ENCODE data around the gene SORCS2.

The SORCS2 gene

DNA sequence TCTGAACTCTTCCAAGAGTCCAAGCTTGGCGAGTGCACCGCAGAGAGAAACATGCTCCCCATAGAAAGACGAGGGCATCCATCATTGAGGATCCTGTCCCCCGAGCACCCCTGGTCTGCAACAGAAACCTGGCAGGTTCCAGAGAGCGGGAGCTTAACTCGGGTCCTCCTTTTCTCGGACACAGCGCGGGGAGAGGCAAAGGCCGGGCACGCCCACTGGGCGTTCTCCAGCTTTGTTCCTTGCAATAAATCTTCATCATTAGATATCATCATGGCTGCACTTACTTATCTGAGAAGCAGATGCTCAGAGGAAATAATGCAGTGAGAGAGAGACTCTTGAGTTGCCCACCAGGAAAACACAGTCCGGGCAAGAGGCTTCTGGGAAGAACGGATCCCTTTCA lies 332.5 kb downstream of the SORCS2 start:
- no peak for TF ChIP-seq FOXP2 (optimal IDR thresholded peaks at IDR 0.05; ENCODE audit: borderline replicate concordance, extremely low read depth, extremely low read length, insufficient read depth)
- no peak for TF ChIP-seq POLR2AphosphoS5 (IDR thresholded peaks at IDR 0.05; ENCODE audit: low read depth, low read length)
- TF ChIP-seq, protein P1, sequence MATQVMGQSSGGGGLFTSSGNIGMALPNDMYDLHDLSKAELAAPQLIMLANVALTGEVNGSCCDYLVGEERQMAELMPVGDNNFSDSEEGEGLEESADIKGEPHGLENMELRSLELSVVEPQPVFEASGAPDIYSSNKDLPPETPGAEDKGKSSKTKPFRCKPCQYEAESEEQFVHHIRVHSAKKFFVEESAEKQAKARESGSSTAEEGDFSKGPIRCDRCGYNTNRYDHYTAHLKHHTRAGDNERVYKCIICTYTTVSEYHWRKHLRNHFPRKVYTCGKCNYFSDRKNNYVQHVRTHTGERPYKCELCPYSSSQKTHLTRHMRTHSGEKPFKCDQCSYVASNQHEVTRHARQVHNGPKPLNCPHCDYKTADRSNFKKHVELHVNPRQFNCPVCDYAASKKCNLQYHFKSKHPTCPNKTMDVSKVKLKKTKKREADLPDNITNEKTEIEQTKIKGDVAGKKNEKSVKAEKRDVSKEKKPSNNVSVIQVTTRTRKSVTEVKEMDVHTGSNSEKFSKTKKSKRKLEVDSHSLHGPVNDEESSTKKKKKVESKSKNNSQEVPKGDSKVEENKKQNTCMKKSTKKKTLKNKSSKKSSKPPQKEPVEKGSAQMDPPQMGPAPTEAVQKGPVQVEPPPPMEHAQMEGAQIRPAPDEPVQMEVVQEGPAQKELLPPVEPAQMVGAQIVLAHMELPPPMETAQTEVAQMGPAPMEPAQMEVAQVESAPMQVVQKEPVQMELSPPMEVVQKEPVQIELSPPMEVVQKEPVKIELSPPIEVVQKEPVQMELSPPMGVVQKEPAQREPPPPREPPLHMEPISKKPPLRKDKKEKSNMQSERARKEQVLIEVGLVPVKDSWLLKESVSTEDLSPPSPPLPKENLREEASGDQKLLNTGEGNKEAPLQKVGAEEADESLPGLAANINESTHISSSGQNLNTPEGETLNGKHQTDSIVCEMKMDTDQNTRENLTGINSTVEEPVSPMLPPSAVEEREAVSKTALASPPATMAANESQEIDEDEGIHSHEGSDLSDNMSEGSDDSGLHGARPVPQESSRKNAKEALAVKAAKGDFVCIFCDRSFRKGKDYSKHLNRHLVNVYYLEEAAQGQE (IDR thresholded peaks at IDR 0.05; ENCODE audit: insufficient read depth in 1 of 2, low read depth in 2 of 2, low read length in 2 of 2), result no peak
- no peak for TF ChIP-seq TAF1 (IDR thresholded peaks at IDR 0.05; ENCODE audit: borderline replicate concordance, insufficient read depth, low read length)
- no peak for TF ChIP-seq SIN3A (IDR thresholded peaks at IDR 0.05; ENCODE audit: borderline replicate concordance, insufficient read depth, low read length)

GRCh38 chr4:7526491-7526890 lies 334.2 kb downstream of the SORCS2 start:
- TF ChIP-seq SIN3A (IDR thresholded peaks at IDR 0.05; ENCODE audit: borderline replicate concordance, insufficient read depth, low read length), result no peak
- TF ChIP-seq, protein P1 (IDR thresholded peaks at IDR 0.05; ENCODE audit: insufficient read depth in 1 of 2, low read depth in 2 of 2, low read length in 2 of 2), result no peak
- no peak for TF ChIP-seq POLR2AphosphoS5 (IDR thresholded peaks at IDR 0.05; ENCODE audit: low read depth, low read length)
- no peak for TF ChIP-seq FOXP2 (optimal IDR thresholded peaks at IDR 0.05; ENCODE audit: borderline replicate concordance, extremely low read depth, extremely low read length, insufficient read depth)
- TF ChIP-seq TAF1 (IDR thresholded peaks at IDR 0.05; ENCODE audit: borderline replicate concordance, insufficient read depth, low read length), result no peak

DNA sequence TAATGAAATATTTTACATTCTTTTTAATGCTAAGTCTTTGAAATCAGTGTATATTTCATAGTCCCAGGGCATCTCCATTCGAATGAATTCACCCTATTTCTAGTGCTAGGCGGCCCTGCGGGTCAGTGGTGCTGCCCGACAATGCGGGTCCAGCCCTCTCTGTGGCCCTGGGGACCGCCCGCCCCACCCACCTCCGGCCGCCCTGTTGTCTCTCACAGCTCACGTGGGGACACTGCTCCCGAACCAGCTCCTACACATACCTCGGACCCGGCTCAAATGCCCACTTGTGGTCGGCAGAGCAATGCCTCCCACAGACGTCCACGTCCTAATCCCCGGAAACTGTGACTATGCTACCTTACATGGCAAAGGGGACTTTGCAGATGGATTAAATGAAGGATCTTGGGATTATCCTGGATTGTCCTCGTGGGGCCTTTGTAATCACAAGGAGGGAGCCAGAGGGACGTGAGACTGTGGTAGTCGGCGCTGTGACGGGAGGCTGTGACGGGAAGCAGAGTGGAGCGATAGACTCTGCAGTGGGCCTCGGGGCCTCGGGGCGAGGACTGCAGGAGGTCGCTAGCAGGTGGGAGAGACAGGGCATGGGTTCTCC lies 334.7 kb downstream of the SORCS2 start:
- TF ChIP-seq, protein P1 (IDR thresholded peaks at IDR 0.05; ENCODE audit: insufficient read depth in 1 of 2, low read depth in 2 of 2, low read length in 2 of 2), result no peak
- TF ChIP-seq POLR2AphosphoS5 (IDR thresholded peaks at IDR 0.05; ENCODE audit: low read depth, low read length) (no peak), FOXP2 (optimal IDR thresholded peaks at IDR 0.05; ENCODE audit: borderline replicate concordance, extremely low read depth, extremely low read length, insufficient read depth) (no peak)

GRCh38 chr4:7529368-7530080 lies 337.2 kb downstream of the SORCS2 start:
- TF ChIP-seq, protein P1 (IDR thresholded peaks at IDR 0.05; ENCODE audit: insufficient read depth in 1 of 2, low read depth in 2 of 2, low read length in 2 of 2), result no peak
- TF ChIP-seq POLR2AphosphoS5 (IDR thresholded peaks at IDR 0.05; ENCODE audit: low read depth, low read length) (no peak), FOXP2 (optimal IDR thresholded peaks at IDR 0.05; ENCODE audit: borderline replicate concordance, extremely low read depth, extremely low read length, insufficient read depth) (no peak), TAF1 (IDR thresholded peaks at IDR 0.05; ENCODE audit: borderline replicate concordance, insufficient read depth, low read length) (no peak), SIN3A (IDR thresholded peaks at IDR 0.05; ENCODE audit: borderline replicate concordance, insufficient read depth, low read length) (no peak)

All from PFSK-1 (cell line).